Chondrocyte (in vitro differentiated cells): ENCODE data around the gene NOMO2. TPM values are rescaled to one million over a fixed set of nuclear protein-coding genes. Genes with fewer than 3 reads are reported as not detected.
A peak's percentile ranks its signal among the peaks of the same experiment; 100 is the strongest.
"Not testable (repeated sequence)": the region's sequence is repeated elsewhere in the genome, so short reads cannot be mapped to it uniquely, and the experiment has no call there.

Experiments used
- DNase-seq: peaks from one replicate; pipeline ENCODE4 v3.0.0; 2021; ENCODE audit warnings: mixed read lengths, low spot score
- H3K27ac Mint-ChIP-seq: one replicate; pipeline ENCODE4 v1.8.0; 2021; ENCODE audit warnings: mild to moderate bottlenecking, moderate library complexity, mixed read lengths; ENCODE audit not compliant: unreplicated experiment
- H3K27me3 Mint-ChIP-seq: 2 replicates; pipeline ENCODE4 v1.8.0; 2021; ENCODE audit warnings: low read depth, mixed read lengths
- H3K36me3 Mint-ChIP-seq: 2 replicates; pipeline ENCODE4 v1.8.0; 2021; ENCODE audit warnings: low read depth, mixed read lengths
- H3K4me1 Mint-ChIP-seq: 2 replicates; pipeline ENCODE4 v1.8.0; 2021; ENCODE audit warnings: low read depth, mild to moderate bottlenecking, mixed read lengths
- H3K4me3 Mint-ChIP-seq: one replicate; pipeline ENCODE4 v1.8.0; 2021; ENCODE audit warnings: mild to moderate bottlenecking, moderate library complexity, mixed read lengths; ENCODE audit not compliant: unreplicated experiment
- H3K9me3 Mint-ChIP-seq: 2 replicates; pipeline ENCODE4 v1.8.0; 2021; ENCODE audit warnings: low read depth, mixed read lengths
- total RNA-seq: library from RNA; stranded (reverse); gene quantifications from 3 replicates; pipeline ENCODE4 v1.2.1, GENCODE V29; 2021
- TF ChIP-seq, protein P1 (sequence below): fragments of 200-600 bp; sonication (generic); IDR thresholded peaks from 2 replicates; pipeline ENCODE4 v1.5.0; 2021; ENCODE audit warnings: antibody characterized with exemption, mild to moderate bottlenecking, moderate library complexity

Gene NOMO2
- total RNA-seq, 1 donor from 2014 or later = 182 TPM

DNA sequence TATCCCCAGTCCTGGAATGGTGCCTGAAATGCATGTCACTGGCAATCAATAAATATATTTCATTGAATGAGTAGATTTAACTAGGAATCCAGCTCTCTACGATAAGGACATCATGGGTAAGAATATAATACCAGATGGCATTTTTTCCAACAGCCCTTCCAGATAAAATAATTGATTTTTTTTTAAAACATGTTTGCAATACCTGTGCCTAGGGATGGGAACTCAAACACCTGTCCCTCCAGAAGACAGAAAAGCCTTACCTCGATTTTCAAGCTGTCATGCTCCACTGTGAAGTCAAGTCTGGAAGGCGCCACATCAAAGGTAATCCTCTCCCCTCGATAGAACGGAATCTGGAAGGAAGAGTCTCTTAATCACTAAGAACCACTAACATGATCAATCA lies 20.0 kb downstream of the NOMO2 start:
- H3K27ac Mint-ChIP-seq, H3K36me3 Mint-ChIP-seq, H3K9me3 Mint-ChIP-seq, H3K27me3 Mint-ChIP-seq, H3K4me3 Mint-ChIP-seq, H3K4me1 Mint-ChIP-seq, DNase-seq: not testable (repeated sequence)

DNA sequence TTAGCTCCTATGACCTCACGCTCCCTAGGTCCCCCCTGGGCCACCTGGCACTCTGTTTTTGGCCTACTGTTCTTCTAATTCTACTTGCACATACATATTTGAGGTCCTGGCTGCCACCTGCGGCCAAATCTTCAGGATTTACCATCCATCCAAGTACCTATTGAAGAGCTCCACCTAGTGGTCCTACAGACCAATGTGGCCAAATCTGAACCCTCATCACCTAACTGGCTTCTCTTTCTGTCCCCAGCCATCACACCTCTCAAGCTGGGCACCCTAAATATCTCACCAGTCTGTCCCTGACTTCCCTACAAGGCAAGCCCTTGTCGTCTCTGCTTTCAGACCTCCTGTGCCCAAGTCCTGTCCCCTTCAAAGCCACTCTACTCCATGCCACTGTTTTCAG lies 24.9 kb downstream of the NOMO2 start:
- H3K4me1 Mint-ChIP-seq, H3K4me3 Mint-ChIP-seq, H3K9me3 Mint-ChIP-seq, H3K36me3 Mint-ChIP-seq, DNase-seq, H3K27ac Mint-ChIP-seq, H3K27me3 Mint-ChIP-seq: not testable (repeated sequence)
- TF ChIP-seq, protein P1, sequence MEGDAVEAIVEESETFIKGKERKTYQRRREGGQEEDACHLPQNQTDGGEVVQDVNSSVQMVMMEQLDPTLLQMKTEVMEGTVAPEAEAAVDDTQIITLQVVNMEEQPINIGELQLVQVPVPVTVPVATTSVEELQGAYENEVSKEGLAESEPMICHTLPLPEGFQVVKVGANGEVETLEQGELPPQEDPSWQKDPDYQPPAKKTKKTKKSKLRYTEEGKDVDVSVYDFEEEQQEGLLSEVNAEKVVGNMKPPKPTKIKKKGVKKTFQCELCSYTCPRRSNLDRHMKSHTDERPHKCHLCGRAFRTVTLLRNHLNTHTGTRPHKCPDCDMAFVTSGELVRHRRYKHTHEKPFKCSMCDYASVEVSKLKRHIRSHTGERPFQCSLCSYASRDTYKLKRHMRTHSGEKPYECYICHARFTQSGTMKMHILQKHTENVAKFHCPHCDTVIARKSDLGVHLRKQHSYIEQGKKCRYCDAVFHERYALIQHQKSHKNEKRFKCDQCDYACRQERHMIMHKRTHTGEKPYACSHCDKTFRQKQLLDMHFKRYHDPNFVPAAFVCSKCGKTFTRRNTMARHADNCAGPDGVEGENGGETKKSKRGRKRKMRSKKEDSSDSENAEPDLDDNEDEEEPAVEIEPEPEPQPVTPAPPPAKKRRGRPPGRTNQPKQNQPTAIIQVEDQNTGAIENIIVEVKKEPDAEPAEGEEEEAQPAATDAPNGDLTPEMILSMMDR = peak; percentile 73

DNA sequence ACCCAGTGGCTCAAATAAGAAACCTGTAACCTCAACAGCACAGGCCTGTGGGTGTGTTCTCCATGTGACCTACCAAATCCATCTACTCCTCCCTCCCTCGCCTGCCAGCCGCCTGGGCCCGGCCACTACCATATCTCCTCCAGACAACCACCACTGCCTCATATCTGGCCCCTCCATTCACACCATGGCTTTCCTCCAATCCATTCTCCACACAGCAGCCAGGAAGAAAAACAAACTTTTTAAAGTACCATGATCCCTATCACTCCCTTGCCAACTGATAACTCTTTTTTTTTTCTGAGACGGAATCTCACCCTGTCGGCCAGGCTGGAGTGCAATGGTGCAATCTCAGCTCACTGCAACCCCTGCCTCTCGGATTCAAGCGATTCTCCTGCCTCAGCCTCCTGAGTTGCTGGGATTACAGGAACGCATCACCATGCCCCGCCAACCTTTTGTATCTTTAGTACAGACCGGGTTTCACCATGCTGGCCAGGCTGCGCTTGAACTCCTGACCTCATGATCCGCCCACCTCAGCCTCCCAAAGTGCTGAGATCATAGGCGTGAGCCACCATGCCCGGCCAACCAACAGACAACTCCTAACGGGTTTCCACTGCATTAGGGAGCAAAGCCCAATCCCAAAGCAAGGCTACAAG lies 26.3 kb downstream of the NOMO2 start:
- not testable (repeated sequence) for H3K36me3 Mint-ChIP-seq, H3K27ac Mint-ChIP-seq, DNase-seq, H3K9me3 Mint-ChIP-seq, H3K4me1 Mint-ChIP-seq, H3K27me3 Mint-ChIP-seq, H3K4me3 Mint-ChIP-seq

DNA sequence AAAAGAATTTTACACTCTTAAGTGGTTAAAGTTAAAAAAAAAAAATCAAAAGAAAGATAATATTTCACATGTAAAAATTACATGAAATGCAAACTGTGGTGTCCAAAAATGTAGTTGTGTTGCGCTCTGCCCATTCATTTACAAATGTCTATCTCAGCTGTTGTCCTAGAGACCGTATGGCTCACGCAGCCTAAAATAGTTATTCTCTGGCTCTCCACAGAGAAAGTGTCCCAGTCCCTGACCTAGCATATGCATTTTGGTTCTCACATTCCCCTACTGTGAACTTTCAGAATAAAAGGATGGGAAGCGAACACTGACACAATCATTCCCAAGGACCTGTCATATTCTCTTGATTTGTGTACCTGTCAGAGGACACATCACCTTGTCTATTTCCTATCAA lies 27.6 kb downstream of the NOMO2 start:
- not testable (repeated sequence) for H3K4me3 Mint-ChIP-seq, DNase-seq, H3K9me3 Mint-ChIP-seq, H3K4me1 Mint-ChIP-seq, H3K36me3 Mint-ChIP-seq, H3K27me3 Mint-ChIP-seq, H3K27ac Mint-ChIP-seq

DNA sequence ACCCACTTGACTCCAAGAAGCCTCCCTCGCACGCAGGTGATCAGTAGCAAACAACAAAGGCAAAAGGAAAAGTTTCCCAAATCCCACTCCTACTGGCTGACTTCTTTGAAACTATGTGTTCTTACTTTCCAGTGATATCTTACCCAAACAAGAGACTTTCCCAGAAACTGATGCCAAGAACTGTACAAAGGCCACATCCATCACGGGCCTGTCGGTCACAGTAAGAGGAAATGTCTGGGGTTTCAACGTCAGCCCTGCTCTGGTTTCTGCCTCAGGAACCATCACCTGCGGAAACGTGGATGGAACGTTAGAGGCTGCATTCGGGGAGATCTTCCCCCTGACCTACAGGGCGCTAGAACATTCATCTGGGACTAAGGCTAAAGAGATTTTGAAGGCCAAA lies 30.6 kb downstream of the NOMO2 start:
- not testable (repeated sequence) for H3K9me3 Mint-ChIP-seq, H3K27ac Mint-ChIP-seq, H3K4me3 Mint-ChIP-seq, H3K4me1 Mint-ChIP-seq, DNase-seq, H3K36me3 Mint-ChIP-seq, H3K27me3 Mint-ChIP-seq

DNA sequence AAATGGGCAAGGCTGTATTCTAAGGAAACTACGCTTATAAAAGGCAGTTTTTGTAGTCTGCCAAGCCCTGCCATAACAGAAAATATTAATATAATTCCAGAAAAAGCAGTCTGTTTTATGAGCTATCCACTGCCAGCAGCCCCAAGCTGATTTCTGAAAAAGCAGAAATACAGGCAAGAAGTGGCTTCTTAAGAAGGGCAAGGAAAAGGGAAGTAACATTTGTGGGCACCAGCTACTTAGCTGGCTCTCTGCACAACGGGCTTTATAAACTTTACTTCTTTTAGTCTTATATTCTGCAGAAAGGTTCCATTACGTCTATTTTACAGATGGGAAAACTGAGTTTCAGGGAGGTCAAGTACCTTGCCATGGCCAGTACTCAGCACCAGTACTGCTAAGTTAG lies 31.6 kb downstream of the NOMO2 start:
- DNase-seq, H3K9me3 Mint-ChIP-seq, H3K4me3 Mint-ChIP-seq, H3K4me1 Mint-ChIP-seq, H3K36me3 Mint-ChIP-seq, H3K27me3 Mint-ChIP-seq, H3K27ac Mint-ChIP-seq: not testable (repeated sequence)

DNA sequence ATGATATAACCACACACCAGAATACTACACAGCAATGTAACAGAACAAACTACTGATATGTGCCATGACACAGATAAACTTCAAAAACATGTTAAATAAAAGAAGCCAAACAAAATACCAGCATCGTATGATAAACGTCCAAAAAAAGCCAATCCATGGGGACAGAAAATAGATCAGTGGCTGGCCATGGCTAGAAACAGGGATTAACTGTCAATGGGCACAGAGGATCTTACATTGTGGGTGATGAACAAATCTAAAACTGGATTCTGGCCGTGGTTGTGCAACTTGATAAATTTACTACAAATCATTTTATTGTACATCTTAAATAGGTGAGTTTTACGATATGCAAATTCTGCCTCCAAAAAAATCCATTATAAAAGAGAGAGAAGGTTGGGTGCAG lies 35.4 kb downstream of the NOMO2 start:
- H3K4me3 Mint-ChIP-seq, H3K27me3 Mint-ChIP-seq, H3K27ac Mint-ChIP-seq, H3K9me3 Mint-ChIP-seq, H3K36me3 Mint-ChIP-seq, H3K4me1 Mint-ChIP-seq, DNase-seq: not testable (repeated sequence)

DNA sequence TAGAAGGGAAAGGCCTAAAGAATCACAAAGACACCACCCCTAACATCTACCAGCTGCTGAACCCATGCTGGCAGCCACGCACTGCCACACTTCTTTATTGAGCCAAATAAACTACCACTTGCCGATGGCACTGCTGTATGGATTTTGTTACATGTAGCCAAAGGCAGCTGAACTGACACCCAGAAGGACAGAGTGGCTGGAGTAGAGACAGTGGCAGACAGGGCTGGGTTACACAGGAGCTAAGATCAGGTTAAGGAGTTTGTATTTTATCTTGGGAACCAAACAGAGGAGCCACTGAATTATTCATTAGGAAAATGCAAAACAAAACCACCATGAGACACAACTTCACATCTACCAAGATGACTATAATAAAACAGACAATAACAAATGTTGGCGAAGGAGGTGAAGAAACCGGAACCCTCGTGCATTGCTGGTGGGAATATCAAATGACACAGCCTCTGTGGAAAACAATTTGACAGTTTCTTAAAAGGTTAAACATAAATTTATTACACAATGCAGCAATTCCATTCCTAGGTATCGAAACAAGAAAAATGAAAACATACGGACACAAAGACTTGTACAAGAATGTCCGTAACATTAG lies 35.9 kb downstream of the NOMO2 start:
- not testable (repeated sequence) for H3K27ac Mint-ChIP-seq, H3K4me1 Mint-ChIP-seq, H3K27me3 Mint-ChIP-seq, H3K9me3 Mint-ChIP-seq, DNase-seq, H3K4me3 Mint-ChIP-seq, H3K36me3 Mint-ChIP-seq

DNA sequence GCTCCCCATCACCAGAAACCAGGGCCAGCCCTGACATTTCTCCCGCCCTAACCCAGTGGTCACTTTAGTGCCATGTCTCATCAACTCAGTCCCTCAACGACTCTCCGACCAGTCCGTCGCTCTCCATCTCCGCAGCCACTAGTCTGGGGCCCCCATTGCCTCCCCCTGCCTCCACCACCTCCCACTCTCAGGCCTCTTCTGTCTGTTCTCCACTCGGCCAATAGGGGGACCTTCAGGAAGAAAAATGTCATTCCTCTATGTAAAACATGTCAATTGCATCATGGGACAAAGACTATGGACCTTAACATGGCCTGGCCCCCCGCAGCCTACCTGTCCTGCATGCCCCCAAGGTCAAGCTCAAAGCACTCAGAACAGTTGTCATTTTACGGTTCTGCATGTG lies 39.3 kb downstream of the NOMO2 start:
- H3K4me1 Mint-ChIP-seq, DNase-seq, H3K9me3 Mint-ChIP-seq, H3K27ac Mint-ChIP-seq, H3K27me3 Mint-ChIP-seq, H3K36me3 Mint-ChIP-seq, H3K4me3 Mint-ChIP-seq: not testable (repeated sequence)

DNA sequence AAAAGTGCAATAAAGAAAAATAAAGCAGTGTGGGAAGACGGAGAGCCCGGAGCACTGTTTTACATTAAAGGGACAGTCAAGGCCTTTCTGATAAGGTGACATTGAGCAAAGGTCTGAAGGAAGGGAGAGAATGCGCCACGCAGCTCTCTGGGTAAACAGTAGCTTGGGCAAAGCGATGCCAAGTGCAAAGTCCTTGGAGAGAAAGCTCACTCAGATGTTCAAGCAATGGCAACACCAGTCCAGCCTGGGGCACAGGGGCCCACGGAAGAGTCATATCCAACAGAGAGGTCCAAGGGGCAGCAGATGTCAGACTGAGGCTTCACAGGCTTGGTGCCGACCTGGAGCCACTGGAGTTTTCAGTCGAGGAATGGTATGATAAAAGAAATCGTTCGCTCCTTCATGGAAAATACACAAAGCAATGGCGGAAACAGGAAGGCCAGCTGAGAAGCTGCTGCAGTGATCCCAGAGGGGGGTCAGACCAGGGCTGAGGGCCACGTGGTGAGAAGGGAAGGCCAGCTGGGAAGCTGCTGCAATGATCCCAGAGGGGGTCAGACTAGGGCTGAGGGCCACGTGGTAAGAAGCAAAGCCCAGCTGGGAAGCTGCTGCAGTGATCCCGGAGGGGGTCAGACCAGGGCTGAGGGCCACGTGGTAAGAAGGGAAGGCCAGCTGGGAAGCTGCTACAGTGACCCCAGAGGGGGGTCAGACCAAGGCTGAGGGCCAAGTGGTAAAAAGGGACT lies 40.3 kb downstream of the NOMO2 start:
- H3K27me3 Mint-ChIP-seq, H3K36me3 Mint-ChIP-seq, H3K9me3 Mint-ChIP-seq, H3K4me1 Mint-ChIP-seq, H3K27ac Mint-ChIP-seq, H3K4me3 Mint-ChIP-seq, DNase-seq: not testable (repeated sequence)

DNA sequence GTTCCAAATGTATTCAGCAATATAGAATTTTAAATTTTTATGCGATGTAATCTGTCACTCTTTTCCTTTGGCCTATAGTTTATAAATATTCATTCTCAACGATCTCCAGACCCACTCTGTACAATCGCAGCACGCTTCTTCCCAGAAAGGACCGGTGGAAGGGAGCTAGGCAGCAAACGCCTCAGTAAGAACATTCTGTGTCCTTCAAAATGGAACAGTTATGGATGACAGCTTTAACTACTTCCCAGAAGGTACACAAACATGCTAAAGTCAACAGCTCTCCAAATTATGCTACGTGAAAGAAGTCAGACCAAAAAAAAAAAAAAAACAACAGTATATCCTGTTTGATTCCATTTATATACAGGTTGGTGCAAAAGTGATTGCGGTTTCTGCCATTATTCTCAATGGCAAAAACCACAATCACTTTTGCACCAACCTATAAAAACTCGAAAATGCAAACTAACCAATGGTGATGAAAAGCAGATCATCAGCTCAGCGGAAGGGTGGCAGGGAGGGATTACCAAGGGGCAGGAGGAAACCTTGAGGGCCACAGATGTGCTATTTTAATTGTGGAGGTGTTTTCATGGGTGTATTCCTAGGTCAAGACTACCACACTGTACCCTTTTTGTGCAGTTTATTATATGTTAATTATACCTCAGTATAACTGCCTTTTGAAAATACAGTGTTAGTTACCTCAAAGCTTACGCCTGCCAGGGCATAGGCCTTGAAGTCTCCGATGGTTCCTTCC lies 43.2 kb downstream of the NOMO2 start:
- not testable (repeated sequence) for H3K9me3 Mint-ChIP-seq, H3K27ac Mint-ChIP-seq, H3K36me3 Mint-ChIP-seq, H3K27me3 Mint-ChIP-seq, H3K4me3 Mint-ChIP-seq, H3K4me1 Mint-ChIP-seq, DNase-seq
